Astrocyte (in vitro differentiated cells and primary cell): ENCODE results near the gene SCART1. TPM values are rescaled to one million over a fixed set of nuclear protein-coding genes. Genes with fewer than 3 reads are reported as not detected.

Source experiments
- DNase-seq: peaks from one replicate; pipeline ENCODE4 v3.0.0-alpha.2; 2010; ENCODE audit warnings: low read depth
- FAIRE-seq: peaks from 2 replicates; lab custom pipeline; 2011; peaks lifted over from hg19 to GRCh38; lab: Jason Lieb, UNC
- H2AFZ ChIP-seq: 2 replicates; pipeline ENCODE4 v1.6.0; 2012; ENCODE audit warnings: low read depth, low read length, inconsistent platforms
- H3K27ac ChIP-seq: 2 replicates; pipeline ENCODE4 v1.5.1; 2011; ENCODE audit warnings: low read depth, low read length, inconsistent platforms
- H3K27me3 ChIP-seq: 2 replicates; pipeline ENCODE4 v1.6.0; 2011; ENCODE audit warnings: low read length, inconsistent platforms; ENCODE audit not compliant: insufficient read depth
- H3K36me3 ChIP-seq: 2 replicates; pipeline ENCODE4 v1.5.1; 2011; ENCODE audit warnings: low read length, inconsistent platforms; ENCODE audit not compliant: insufficient read depth
- H3K4me1 ChIP-seq: 2 replicates; pipeline ENCODE4 v1.5.1; 2011; ENCODE audit warnings: low read length, inconsistent platforms; ENCODE audit not compliant: insufficient read depth
- H3K4me2 ChIP-seq: 2 replicates; pipeline ENCODE4 v1.6.0; 2012; ENCODE audit warnings: low read length, inconsistent platforms
- H3K4me3 ChIP-seq: 2 replicates; pipeline ENCODE4 v1.5.1; 2011; ENCODE audit warnings: low read depth, mild to moderate bottlenecking, low read length, inconsistent platforms; ENCODE audit not compliant: insufficient read depth
- H3K79me2 ChIP-seq: 2 replicates; pipeline ENCODE4 v1.6.0; 2012; ENCODE audit warnings: mild to moderate bottlenecking, low read length, inconsistent platforms; ENCODE audit not compliant: insufficient read depth
- H3K9ac ChIP-seq: 2 replicates; pipeline ENCODE4 v1.6.0; 2012; ENCODE audit warnings: mild to moderate bottlenecking, low read length, inconsistent platforms
- H3K9me3 ChIP-seq: 2 replicates; pipeline ENCODE4 v1.5.1; 2012; ENCODE audit warnings: low read depth, mild to moderate bottlenecking, low read length, inconsistent platforms; ENCODE audit not compliant: insufficient read depth
- H4K20me1 ChIP-seq: 2 replicates; pipeline ENCODE4 v1.6.0; 2012; ENCODE audit warnings: low read length, inconsistent platforms; ENCODE audit not compliant: insufficient read depth
- H3K27ac Mint-ChIP-seq: one replicate; pipeline ENCODE4 v1.8.0; 2021; ENCODE audit warnings: mild to moderate bottlenecking, mixed read lengths; ENCODE audit not compliant: unreplicated experiment
- H3K27me3 Mint-ChIP-seq: one replicate; pipeline ENCODE4 v1.8.0; 2021; ENCODE audit warnings: low read depth, mixed read lengths; ENCODE audit not compliant: unreplicated experiment
- H3K36me3 Mint-ChIP-seq: one replicate; pipeline ENCODE4 v1.8.0; 2021; ENCODE audit warnings: low read depth, mixed read lengths; ENCODE audit not compliant: unreplicated experiment
- H3K4me1 Mint-ChIP-seq: one replicate; pipeline ENCODE4 v1.8.0; 2021; ENCODE audit warnings: low read depth, mixed read lengths; ENCODE audit not compliant: unreplicated experiment
- H3K4me3 Mint-ChIP-seq: one replicate; pipeline ENCODE4 v1.8.0; 2021; ENCODE audit warnings: mild to moderate bottlenecking, moderate library complexity, mixed read lengths; ENCODE audit not compliant: unreplicated experiment
- H3K9me3 Mint-ChIP-seq: one replicate; pipeline ENCODE4 v1.8.0; 2021; ENCODE audit warnings: mild to moderate bottlenecking, mixed read lengths; ENCODE audit not compliant: unreplicated experiment
- EZH2 ChIP-seq: IDR thresholded peaks from 2 replicates; pipeline ENCODE4 v1.6.1; 2012; ENCODE audit warnings: mild to moderate bottlenecking, low read length, inconsistent platforms; ENCODE audit not compliant: insufficient read depth
- total RNA-seq: library from RNA; stranded (reverse); gene quantifications from 2 replicates; pipeline ENCODE4 v1.2.1, GENCODE V29; 2021
- TF ChIP-seq, protein P1 (sequence below): IDR thresholded peaks from 2 replicates; pipeline ENCODE4 v1.5.1; 2011; ENCODE audit warnings: low read depth, mild to moderate bottlenecking, inconsistent platforms, low read length, moderate library complexity; ENCODE audit not compliant: insufficient read depth

Gene SCART1
- total RNA-seq, 1 donor from 2014 or later, result 0.50 TPM

- Histone ChIP-seq H3K36me3 (no peaks in the 10 kb centered on the region), H4K20me1 (no peaks in the 10 kb centered on the region), H3K9me3 (peaks cover 5% of the 10 kb centered on the region), H3K9ac (no peak overlapping the region), H3K27me3 (no peaks in the 10 kb centered on the region), H3K4me3 (no peak overlapping the region), H3K4me2 (no peak overlapping the region), H3K27ac (no peak overlapping the region), H3K4me1 (no peaks in the 10 kb centered on the region), H3K79me2 (no peaks in the 10 kb centered on the region), H2AFZ (no peak overlapping the region)
- no peak for DNase-seq
- FAIRE-seq, result no peak
- Mint-ChIP-seq H3K27ac (no peak overlapping the region), H3K9me3 (peaks cover 33% of the 10 kb centered on the region), H3K36me3 (peaks cover 9% of the 10 kb centered on the region), H3K27me3 (peaks cover 5% of the 10 kb centered on the region), H3K4me1 (peaks cover 4% of the 10 kb centered on the region), H3K4me3 (no peak overlapping the region)
- TF ChIP-seq EZH2, result no peak
- TF ChIP-seq, protein P1, sequence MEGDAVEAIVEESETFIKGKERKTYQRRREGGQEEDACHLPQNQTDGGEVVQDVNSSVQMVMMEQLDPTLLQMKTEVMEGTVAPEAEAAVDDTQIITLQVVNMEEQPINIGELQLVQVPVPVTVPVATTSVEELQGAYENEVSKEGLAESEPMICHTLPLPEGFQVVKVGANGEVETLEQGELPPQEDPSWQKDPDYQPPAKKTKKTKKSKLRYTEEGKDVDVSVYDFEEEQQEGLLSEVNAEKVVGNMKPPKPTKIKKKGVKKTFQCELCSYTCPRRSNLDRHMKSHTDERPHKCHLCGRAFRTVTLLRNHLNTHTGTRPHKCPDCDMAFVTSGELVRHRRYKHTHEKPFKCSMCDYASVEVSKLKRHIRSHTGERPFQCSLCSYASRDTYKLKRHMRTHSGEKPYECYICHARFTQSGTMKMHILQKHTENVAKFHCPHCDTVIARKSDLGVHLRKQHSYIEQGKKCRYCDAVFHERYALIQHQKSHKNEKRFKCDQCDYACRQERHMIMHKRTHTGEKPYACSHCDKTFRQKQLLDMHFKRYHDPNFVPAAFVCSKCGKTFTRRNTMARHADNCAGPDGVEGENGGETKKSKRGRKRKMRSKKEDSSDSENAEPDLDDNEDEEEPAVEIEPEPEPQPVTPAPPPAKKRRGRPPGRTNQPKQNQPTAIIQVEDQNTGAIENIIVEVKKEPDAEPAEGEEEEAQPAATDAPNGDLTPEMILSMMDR, result no peak
These were observed 9.1 kb upstream of the SCART1 start for GRCh38 chr10:133444342-133445267.

DNA sequence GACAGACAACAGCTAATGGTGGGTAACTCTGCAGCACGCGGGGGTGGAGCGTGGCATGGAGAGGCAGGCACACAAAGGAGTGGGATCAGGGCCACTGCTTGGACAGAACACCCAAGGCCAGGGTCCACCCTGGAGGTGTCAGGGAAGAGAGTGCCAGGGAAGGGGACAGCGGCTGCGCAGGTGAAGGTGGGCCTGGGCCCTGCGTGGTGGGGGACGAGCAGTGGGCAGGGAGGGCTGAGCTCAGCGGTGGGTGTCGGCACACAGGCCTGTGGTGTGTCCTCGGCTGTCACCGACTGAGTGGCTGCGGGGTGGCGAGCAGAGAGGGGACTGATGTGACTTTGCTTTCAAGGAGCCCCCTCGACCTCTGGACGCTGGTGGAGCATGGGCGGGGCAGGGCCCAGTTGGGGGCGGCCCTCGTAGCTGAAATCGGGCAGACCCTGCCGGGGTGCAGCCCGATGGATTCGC lies 8.4 kb upstream of the SCART1 start:
- Mint-ChIP-seq H3K27ac (no peak overlapping the region), H3K27me3 (peaks cover 5% of the 10 kb centered on the region), H3K4me3 (no peak overlapping the region), H3K4me1 (peaks cover 4% of the 10 kb centered on the region), H3K36me3 (peaks cover 9% of the 10 kb centered on the region), H3K9me3 (peaks cover 36% of the 10 kb centered on the region)
- Histone ChIP-seq H4K20me1 (no peaks in the 10 kb centered on the region), H3K36me3 (no peaks in the 10 kb centered on the region), H2AFZ (no peak overlapping the region), H3K9ac (no peak overlapping the region), H3K4me3 (no peak overlapping the region), H3K27me3 (no peaks in the 10 kb centered on the region), H3K4me2 (no peak overlapping the region), H3K27ac (no peak overlapping the region), H3K79me2 (no peaks in the 10 kb centered on the region), H3K4me1 (no peaks in the 10 kb centered on the region), H3K9me3 (peaks cover 5% of the 10 kb centered on the region)
- no peak for TF ChIP-seq EZH2
- TF ChIP-seq, protein P1, result no peak
- DNase-seq, result no peak
- no peak for FAIRE-seq
